ENCODE data around the gene INS. TPM values are rescaled to one million over a fixed set of nuclear protein-coding genes. Genes with fewer than 3 reads are reported as not detected.
"Not testable (repeated sequence)": the region's sequence is repeated elsewhere in the genome, so short reads cannot be mapped to it uniquely, and the experiment has no call there.

INS gene
- total RNA-seq, 2 experiments from 2014 or later = not detected

GRCh38 chr11:2127482-2128129, 33.4 kb downstream of the INS start:
- Mint-ChIP-seq H3K36me3 (ENCODE audit: low read depth) (no peaks in the 10 kb centered on the region), H3K27ac (no peak overlapping the region), H3K27me3 (peaks cover 27% of the 10 kb centered on the region), H3K9me3 (ENCODE audit: low read depth) (peaks cover 4% of the 10 kb centered on the region), H3K4me3 (no peak overlapping the region), H3K4me1 (no peaks in the 10 kb centered on the region)
- POLR2A ChIA-PET = no interaction called here
- CTCF ChIA-PET = no interaction called here
- no peak for ATAC-seq
- intact Hi-C loops (cut with DNase I, micrococcal nuclease) = no loop called here
- no peak for DNase-seq

GRCh38 chr11:2126520-2127085, 34.4 kb downstream of the INS start:
- CTCF ChIA-PET = no interaction called here
- DNase-seq (no peak), ATAC-seq (no peak)
- no peak overlapping the region for H3K4me3 Mint-ChIP-seq
- no peaks in the 10 kb centered on the region for H3K36me3 Mint-ChIP-seq (ENCODE audit: low read depth)
- POLR2A ChIA-PET = no interaction called here
- intact Hi-C loops (cut with DNase I, micrococcal nuclease) = no loop called here
- no peak overlapping the region for H3K27ac Mint-ChIP-seq
- H3K4me1 Mint-ChIP-seq = no peaks in the 10 kb centered on the region
- H3K9me3 Mint-ChIP-seq (ENCODE audit: low read depth) = peaks cover 4% of the 10 kb centered on the region
- peaks cover 20% of the 10 kb centered on the region for H3K27me3 Mint-ChIP-seq

GRCh38 chr11:2124736-2125484, 36.1 kb downstream of the INS start:
- H3K4me1 Mint-ChIP-seq; H3K4me3 Mint-ChIP-seq; H3K27ac Mint-ChIP-seq; POLR2A ChIA-PET; DNase-seq; ATAC-seq; H3K36me3 Mint-ChIP-seq (ENCODE audit: low read depth); H3K9me3 Mint-ChIP-seq (ENCODE audit: low read depth); intact Hi-C loops (cut with DNase I, micrococcal nuclease): not testable (repeated sequence)
- H3K27me3 Mint-ChIP-seq = peaks cover 14% of the 10 kb centered on the region
- CTCF ChIA-PET = interaction anchor here (1.5 kb wide), 1 partner anchor 27 kb away, joined by 4 read pairs; no protein-coding TSS in a partner anchor

- DNase-seq (no peak), ATAC-seq (no peak)
- H3K9me3 Mint-ChIP-seq (ENCODE audit: low read depth) = no peaks in the 10 kb centered on the region
- ChIA-PET CTCF (interaction anchor here (0.6 to 1.5 kb wide), 3 partner anchors 22 to 273 kb away, joined by 3 to 4 read pairs (median 3); no protein-coding TSS in a partner anchor), POLR2A (no interaction called here)
- H3K4me3 Mint-ChIP-seq = no peak overlapping the region
- intact Hi-C loops (cut with DNase I, micrococcal nuclease) = no loop called here
- H3K4me1 Mint-ChIP-seq = no peaks in the 10 kb centered on the region
- peaks cover 13% of the 10 kb centered on the region for H3K27me3 Mint-ChIP-seq
- H3K36me3 Mint-ChIP-seq (ENCODE audit: low read depth) = no peaks in the 10 kb centered on the region
- H3K27ac Mint-ChIP-seq = no peak overlapping the region
Measured at GRCh38 chr11:2123628-2123960, 37.4 kb downstream of the INS start.

GRCh38 chr11:2122907-2123627, 37.9 kb downstream of the INS start:
- Mint-ChIP-seq H3K27ac (no peak overlapping the region), H3K4me3 (no peak overlapping the region), H3K4me1 (no peaks in the 10 kb centered on the region), H3K9me3 (ENCODE audit: low read depth) (no peaks in the 10 kb centered on the region), H3K27me3 (peaks cover 13% of the 10 kb centered on the region), H3K36me3 (ENCODE audit: low read depth) (no peaks in the 10 kb centered on the region)
- DNase-seq (no peak), ATAC-seq (no peak)
- CTCF ChIA-PET = no interaction called here
- POLR2A ChIA-PET = no interaction called here
- intact Hi-C loops (cut with DNase I, micrococcal nuclease) = no loop called here

DNA sequence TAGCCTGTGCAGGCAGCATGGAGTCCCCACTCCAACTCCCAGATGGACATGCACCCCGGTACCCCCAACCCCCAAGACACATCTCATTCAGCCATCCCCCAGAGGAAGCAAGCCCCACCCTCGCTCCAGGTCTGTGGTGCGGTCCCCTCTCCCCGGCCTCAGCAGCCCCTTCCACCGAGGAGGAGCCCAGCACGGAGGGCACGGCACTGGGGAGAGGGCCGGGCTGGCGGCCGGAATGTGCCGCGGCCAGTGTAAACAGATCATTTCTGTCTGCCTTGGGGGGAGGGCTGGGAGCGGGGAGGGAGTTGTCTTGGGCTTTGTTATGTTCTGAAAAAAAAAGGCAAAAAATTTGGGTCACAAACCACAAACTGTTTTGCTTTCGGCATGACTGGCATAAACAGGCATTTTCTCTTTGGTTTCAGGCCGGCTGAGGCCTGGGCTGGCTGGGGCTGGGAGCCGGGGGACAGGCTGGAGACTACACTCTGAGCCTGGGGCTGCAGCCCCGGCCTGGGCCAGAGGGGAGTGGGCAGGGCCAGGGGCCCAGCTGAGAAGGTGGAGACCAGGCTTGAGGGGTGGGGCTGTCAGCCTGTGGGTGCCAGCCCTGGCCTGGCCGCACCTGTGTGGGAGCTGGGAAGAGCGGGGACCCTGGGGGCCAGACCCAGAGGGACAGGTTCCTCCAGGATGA, 38.6 kb downstream of the INS start:
- ATAC-seq (no peak), DNase-seq (no peak)
- intact Hi-C loops (cut with DNase I, micrococcal nuclease) = no loop called here
- Mint-ChIP-seq H3K36me3 (ENCODE audit: low read depth) (no peaks in the 10 kb centered on the region), H3K9me3 (ENCODE audit: low read depth) (no peaks in the 10 kb centered on the region), H3K27ac (no peak overlapping the region), H3K4me1 (no peaks in the 10 kb centered on the region), H3K27me3 (peaks cover 13% of the 10 kb centered on the region), H3K4me3 (no peak overlapping the region)
- ChIA-PET CTCF (no interaction called here), POLR2A (no interaction called here)

DNA sequence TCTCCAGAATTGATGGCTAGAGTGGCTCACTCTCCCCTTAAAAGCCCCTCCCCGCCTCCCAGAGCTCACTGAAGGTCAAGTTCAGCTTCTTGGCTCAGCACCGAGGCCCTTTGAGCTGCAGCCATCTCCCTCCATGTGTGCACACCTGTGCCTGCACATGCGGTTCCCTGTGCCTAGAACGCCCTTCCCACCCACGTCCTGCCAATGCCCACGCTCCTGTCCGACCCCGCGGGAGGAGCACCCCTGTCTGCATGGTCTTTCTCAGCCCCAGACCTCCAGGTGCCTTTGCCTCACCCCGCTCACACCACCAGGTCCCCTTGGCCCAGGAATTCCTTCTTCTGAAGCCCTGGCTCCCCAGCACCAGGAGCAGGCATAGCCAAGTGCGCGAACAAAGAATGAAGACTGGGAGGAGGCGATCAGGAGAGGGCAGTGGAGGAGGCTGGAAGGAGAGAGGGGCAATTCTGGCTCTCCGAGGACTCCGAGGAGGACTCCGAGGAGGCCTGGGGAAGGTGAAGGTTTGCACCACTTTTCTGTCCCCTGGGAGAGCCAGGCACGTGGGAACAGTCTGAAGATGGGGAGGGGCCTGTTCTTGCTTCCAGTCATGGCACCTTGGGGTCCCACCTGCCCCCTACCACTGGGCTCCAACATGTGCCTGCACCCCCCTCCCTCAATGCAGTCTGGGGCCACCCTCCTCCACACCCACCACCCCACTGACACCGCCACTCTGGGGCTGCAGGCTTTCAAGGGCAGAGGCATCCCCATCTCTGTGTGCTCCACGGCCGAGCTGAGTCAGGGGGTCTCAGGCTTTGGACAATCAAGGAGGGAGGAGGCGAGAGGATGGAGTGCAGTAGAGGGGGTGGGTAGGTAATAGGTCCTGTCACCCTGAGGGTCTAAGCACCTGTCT, 39.5 kb downstream of the INS start:
- ATAC-seq (no peak), DNase-seq (no peak)
- no peaks in the 10 kb centered on the region for H3K9me3 Mint-ChIP-seq (ENCODE audit: low read depth)
- intact Hi-C loops (cut with DNase I, micrococcal nuclease) = no loop called here
- H3K4me3 Mint-ChIP-seq = no peak overlapping the region
- ChIA-PET CTCF (interaction anchor here (1.0 kb wide), 1 partner anchor 30 kb away, joined by 3 read pairs; no protein-coding TSS in a partner anchor), POLR2A (no interaction called here)
- no peaks in the 10 kb centered on the region for H3K4me1 Mint-ChIP-seq
- H3K27ac Mint-ChIP-seq = no peak overlapping the region
- no peaks in the 10 kb centered on the region for H3K36me3 Mint-ChIP-seq (ENCODE audit: low read depth)
- H3K27me3 Mint-ChIP-seq = peaks cover 14% of the 10 kb centered on the region

DNA sequence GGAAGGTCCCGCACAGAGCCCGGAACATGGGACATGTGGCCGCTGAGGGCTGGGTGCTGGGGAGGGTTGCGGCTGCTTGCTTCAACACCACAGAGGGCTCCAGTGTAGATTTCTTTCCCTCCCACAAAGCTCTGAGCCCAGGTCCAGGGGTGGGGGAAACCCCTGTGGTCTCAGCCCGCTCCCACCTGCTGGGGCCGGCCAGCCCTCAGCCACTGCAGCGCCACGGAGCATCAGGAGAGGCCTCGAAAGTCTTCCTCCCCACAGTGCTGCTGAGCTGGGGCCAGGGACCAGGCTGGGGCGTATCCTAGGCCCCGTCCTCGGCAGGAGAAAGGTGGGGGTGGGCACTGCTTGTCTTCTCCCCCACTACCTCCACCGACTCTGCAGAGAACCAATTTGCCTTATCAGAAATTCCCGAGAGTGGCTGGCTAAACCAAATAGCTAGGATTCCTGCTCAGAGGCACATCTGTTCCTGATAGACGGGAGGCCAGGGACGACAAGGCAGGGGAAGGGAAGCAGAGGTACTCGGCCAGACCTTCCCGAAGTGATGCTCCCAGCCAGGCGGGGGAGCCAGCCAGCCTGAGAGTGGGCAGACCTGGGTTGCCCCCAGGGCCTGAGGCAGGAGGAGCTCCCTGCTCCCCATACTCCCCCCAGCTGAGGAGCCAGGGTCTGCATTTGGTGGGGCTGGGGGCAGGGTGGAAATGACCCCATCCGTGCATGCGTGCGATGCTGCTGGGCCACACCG, 40.5 kb downstream of the INS start:
- ChIA-PET CTCF (interaction anchor here (1.0 kb wide), 1 partner anchor 31 kb away, joined by 3 read pairs; no protein-coding TSS in a partner anchor), POLR2A (no interaction called here)
- Mint-ChIP-seq H3K9me3 (ENCODE audit: low read depth) (no peaks in the 10 kb centered on the region), H3K27me3 (peaks cover 17% of the 10 kb centered on the region), H3K27ac (no peak overlapping the region), H3K4me1 (no peaks in the 10 kb centered on the region), H3K4me3 (no peak overlapping the region), H3K36me3 (ENCODE audit: low read depth) (no peaks in the 10 kb centered on the region)
- intact Hi-C loops (cut with DNase I, micrococcal nuclease) = no loop called here
- DNase-seq (no peak), ATAC-seq (no peak)

DNA sequence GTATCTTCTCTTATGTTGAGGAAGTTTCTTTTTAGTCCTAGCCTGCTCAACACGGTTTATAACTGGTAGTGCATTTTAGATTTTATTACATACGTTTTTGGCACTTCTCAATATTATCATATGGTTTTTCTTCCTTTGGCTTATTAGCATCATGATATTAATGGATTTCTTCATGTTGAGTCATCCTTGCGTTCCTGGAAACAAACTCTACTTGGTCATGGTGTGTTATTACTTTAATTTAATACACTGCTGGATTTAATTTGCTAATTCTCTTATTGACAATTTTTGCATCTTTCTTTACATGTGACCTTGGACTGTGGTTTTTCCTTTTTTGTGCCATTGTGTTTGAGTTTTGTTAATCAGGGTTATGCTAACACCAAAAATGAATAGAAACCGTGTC, 42.3 kb downstream of the INS start:
- H3K27ac Mint-ChIP-seq = no peak overlapping the region
- H3K36me3 Mint-ChIP-seq (ENCODE audit: low read depth) = no peaks in the 10 kb centered on the region
- H3K4me3 Mint-ChIP-seq = no peak overlapping the region
- ChIA-PET CTCF (no interaction called here), POLR2A (no interaction called here)
- H3K4me1 Mint-ChIP-seq = no peaks in the 10 kb centered on the region
- H3K27me3 Mint-ChIP-seq = peaks cover 13% of the 10 kb centered on the region
- intact Hi-C loops (cut with DNase I, micrococcal nuclease) = no loop called here
- DNase-seq = no peak
- no peak for ATAC-seq
- no peaks in the 10 kb centered on the region for H3K9me3 Mint-ChIP-seq (ENCODE audit: low read depth)

GRCh38 chr11:2116680-2117079, 44.3 kb downstream of the INS start:
- Mint-ChIP-seq H3K4me1 (no peaks in the 10 kb centered on the region), H3K27me3 (peaks cover 11% of the 10 kb centered on the region), H3K4me3 (no peak overlapping the region), H3K27ac (no peak overlapping the region), H3K9me3 (ENCODE audit: low read depth) (no peaks in the 10 kb centered on the region), H3K36me3 (ENCODE audit: low read depth) (no peaks in the 10 kb centered on the region)
- ChIA-PET POLR2A (no interaction called here), CTCF (interaction anchor here (0.6 kb wide), 1 partner anchor 33 kb away, joined by 3 read pairs; no protein-coding TSS in a partner anchor)
- intact Hi-C loops (cut with DNase I, micrococcal nuclease) = no loop called here
- ATAC-seq (no peak), DNase-seq (no peak)

Data from activated CD4-positive, alpha-beta T cell treated with anti-CD3 and anti-CD28 coated beads for 36 hours (primary cell).